Measurements from ENCODE around the gene NUDCD2.

DNA sequence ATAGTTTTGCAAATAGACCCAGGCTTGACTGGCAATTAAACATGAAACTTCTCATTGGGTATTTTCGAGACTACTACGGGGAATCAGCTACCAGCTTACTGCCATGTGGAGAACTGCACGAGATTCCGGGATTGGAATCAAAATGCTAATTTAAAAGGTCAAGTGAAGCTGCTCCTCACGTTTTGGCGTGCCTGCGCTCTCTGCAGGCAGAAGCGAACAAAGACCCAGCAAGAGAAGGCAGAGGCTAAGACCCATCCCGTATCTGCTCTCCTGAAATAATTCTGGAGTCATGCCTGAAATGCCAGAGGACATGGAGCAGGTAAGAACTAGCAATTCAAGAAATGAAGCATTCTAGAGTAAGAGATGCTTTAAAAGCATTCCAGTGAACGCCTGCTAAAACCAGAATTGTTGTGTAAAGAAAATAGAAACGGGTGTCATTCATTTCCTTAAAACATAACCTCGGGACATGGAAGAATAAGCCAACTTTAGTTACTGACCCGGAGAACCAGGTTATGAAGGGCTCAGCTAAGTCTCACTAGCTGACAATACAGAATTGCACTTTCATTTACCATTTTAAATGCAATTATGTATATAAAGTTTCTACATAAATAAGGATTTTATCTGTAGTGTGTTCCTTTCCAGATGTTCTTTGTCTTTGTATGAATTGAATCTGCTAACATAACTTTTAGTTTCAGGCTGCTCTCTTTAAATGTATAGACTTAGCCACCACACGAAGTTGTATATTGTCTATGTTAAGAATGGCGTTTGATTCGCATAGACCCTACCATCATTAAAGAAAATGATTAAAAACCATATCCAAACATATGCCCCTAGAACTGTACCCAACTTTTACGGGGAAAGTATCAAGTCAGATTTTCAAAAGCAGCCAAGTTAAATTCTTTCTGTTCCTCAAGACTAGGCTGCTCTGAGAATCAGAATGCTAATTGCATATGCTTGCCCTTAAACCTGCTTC lies 43.5 kb upstream of the NUDCD2 start:
- TF ChIP-seq, protein P1, sequence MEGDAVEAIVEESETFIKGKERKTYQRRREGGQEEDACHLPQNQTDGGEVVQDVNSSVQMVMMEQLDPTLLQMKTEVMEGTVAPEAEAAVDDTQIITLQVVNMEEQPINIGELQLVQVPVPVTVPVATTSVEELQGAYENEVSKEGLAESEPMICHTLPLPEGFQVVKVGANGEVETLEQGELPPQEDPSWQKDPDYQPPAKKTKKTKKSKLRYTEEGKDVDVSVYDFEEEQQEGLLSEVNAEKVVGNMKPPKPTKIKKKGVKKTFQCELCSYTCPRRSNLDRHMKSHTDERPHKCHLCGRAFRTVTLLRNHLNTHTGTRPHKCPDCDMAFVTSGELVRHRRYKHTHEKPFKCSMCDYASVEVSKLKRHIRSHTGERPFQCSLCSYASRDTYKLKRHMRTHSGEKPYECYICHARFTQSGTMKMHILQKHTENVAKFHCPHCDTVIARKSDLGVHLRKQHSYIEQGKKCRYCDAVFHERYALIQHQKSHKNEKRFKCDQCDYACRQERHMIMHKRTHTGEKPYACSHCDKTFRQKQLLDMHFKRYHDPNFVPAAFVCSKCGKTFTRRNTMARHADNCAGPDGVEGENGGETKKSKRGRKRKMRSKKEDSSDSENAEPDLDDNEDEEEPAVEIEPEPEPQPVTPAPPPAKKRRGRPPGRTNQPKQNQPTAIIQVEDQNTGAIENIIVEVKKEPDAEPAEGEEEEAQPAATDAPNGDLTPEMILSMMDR (IDR thresholded peaks at IDR 0.05), result peak; percentile 61
- TF ChIP-seq SIN3A (IDR thresholded peaks at IDR 0.05; ENCODE audit: borderline replicate concordance, low read depth, low read length) (peak; percentile 74; the same call in 1 of the 2 replicates), POLR2AphosphoS5 (IDR thresholded peaks at IDR 0.05; ENCODE audit: low read depth, low read length) (peak; percentile 77), SMC3 (IDR thresholded peaks at IDR 0.05; ENCODE audit: low read depth, low read length) (peak; percentile 51), TCF12 (IDR thresholded peaks at IDR 0.05) (peak; percentile 17; the same call in 1 of the 2 replicates), FOSL2 (IDR thresholded peaks at IDR 0.05; ENCODE audit: borderline replicate concordance, low read depth) (no peak)
- TF ChIP-seq, protein P2, sequence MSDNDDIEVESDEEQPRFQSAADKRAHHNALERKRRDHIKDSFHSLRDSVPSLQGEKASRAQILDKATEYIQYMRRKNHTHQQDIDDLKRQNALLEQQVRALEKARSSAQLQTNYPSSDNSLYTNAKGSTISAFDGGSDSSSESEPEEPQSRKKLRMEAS (IDR thresholded peaks at IDR 0.05; ENCODE audit: low read depth), result peak; percentile 88
- TF ChIP-seq, protein P3, sequence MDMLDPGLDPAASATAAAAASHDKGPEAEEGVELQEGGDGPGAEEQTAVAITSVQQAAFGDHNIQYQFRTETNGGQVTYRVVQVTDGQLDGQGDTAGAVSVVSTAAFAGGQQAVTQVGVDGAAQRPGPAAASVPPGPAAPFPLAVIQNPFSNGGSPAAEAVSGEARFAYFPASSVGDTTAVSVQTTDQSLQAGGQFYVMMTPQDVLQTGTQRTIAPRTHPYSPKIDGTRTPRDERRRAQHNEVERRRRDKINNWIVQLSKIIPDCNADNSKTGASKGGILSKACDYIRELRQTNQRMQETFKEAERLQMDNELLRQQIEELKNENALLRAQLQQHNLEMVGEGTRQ (IDR thresholded peaks at IDR 0.05; ENCODE audit: borderline replicate concordance, low read depth, low read length), result no peak
